Naive thymus-derived CD4-positive, alpha-beta T cell (primary cell): ENCODE measurements around the gene RASAL3. TPM values are rescaled to one million over a fixed set of nuclear protein-coding genes. Genes with fewer than 3 reads are reported as not detected.

Experiments used
- ATAC-seq: fragments of 150-1000 bp; cut with Tn5 transposase; 2 replicates; pipeline ENCODE4 v1.10.0; 2021; ENCODE audit warnings: mild to moderate bottlenecking, moderate library complexity
- CTCF ChIA-PET: fragments of 350-600 bp; sonication (Branson Sonifier 250); formaldehyde crosslinking; loops from one replicate; lab custom pipeline; 2021; ENCODE audit warnings: antibody characterized with exemption; lab: Charles Lee
- POLR2A ChIA-PET: fragments of 350-600 bp; sonication (Branson Sonifier 250); formaldehyde crosslinking; loops from one replicate; lab custom pipeline; 2021; ENCODE audit warnings: antibody characterized with exemption, inconsistent platforms; lab: Charles Lee
- DNase-seq, 9 donors: peaks; one replicate each; pipeline versions ENCODE4 v3.0.0 to v3.0.0-alpha.2; 2020 to 2022; ENCODE audit warnings: mixed read lengths in 1 of 9
- H3K27ac ChIP-seq: one replicate; pipeline ENCODE4 v1.7.0; 2013; ENCODE audit warnings: mild to moderate bottlenecking, low read depth, low read length, moderate library complexity
- H3K27me3 ChIP-seq, 2 donors: one replicate each; pipeline ENCODE4 v1.7.0; 2013; ENCODE audit warnings: low read length in 2 of 2, mild to moderate bottlenecking in 2 of 2, moderate library complexity in 2 of 2; ENCODE audit not compliant: control insufficient read depth in 2 of 2, insufficient read depth in 2 of 2
- H3K36me3 ChIP-seq, 3 experiments: 1 replicate in 2 of 3; 2 replicates in 1 of 3; pipeline ENCODE4 v1.7.0; 2013; ENCODE audit warnings: low read length in 3 of 3, mild to moderate bottlenecking in 3 of 3, moderate library complexity in 1 of 3; ENCODE audit not compliant: insufficient read depth in 3 of 3, control insufficient read depth in 2 of 3
- H3K4me1 ChIP-seq, 2 donors: one replicate each; pipeline ENCODE4 v1.7.0; 2013; ENCODE audit warnings: low read length in 2 of 2, mild to moderate bottlenecking in 2 of 2, moderate library complexity in 1 of 2; ENCODE audit not compliant: control insufficient read depth in 2 of 2, insufficient read depth in 2 of 2
- H3K4me3 ChIP-seq: 2 replicates; pipeline ENCODE4 v1.7.0; 2013; ENCODE audit warnings: mild to moderate bottlenecking, low read length
- H3K9me3 ChIP-seq, 3 experiments: 1 replicate in 2 of 3; 2 replicates in 1 of 3; pipeline ENCODE4 v1.7.0; 2013; ENCODE audit warnings: low read length in 3 of 3; ENCODE audit not compliant: control insufficient read depth in 2 of 3
- H3K27ac Mint-ChIP-seq, 9 donors: one replicate each; pipeline ENCODE4 v1.8.0; 2020 to 2022; ENCODE audit warnings: mixed read lengths in 9 of 9, mild to moderate bottlenecking in 8 of 9, moderate library complexity in 5 of 9, inconsistent platforms in 2 of 9
- H3K27me3 Mint-ChIP-seq, 5 donors: one replicate each; pipeline ENCODE4 v1.8.0; 2021 to 2022; ENCODE audit warnings: mixed read lengths in 5 of 5, mild to moderate bottlenecking in 1 of 5
- H3K36me3 Mint-ChIP-seq, 5 donors: one replicate each; pipeline ENCODE4 v1.8.0; 2020 to 2022; ENCODE audit warnings: mixed read lengths in 5 of 5, mild to moderate bottlenecking in 3 of 5, inconsistent platforms in 1 of 5
- H3K4me1 Mint-ChIP-seq, 7 donors: one replicate each; pipeline ENCODE4 v1.8.0; 2020 to 2022; ENCODE audit warnings: mixed read lengths in 7 of 7, mild to moderate bottlenecking in 3 of 7, inconsistent platforms in 1 of 7
- H3K4me3 Mint-ChIP-seq, 10 donors: one replicate each; pipeline ENCODE4 v1.8.0; 2020 to 2022; ENCODE audit warnings: mild to moderate bottlenecking in 10 of 10, mixed read lengths in 10 of 10, moderate library complexity in 6 of 10, inconsistent platforms in 2 of 10
- H3K9me3 Mint-ChIP-seq, 11 donors: one replicate each; pipeline ENCODE4 v1.8.0; 2020 to 2022; ENCODE audit warnings: mixed read lengths in 11 of 11, mild to moderate bottlenecking in 4 of 11, inconsistent platforms in 1 of 11, moderate library complexity in 1 of 11
- intact Hi-C, 2 donors: fragments of 100-400 bp; cut with micrococcal nuclease; formaldehyde crosslinking; loops; one replicate each; pipeline ENCODE4 v1.15.1; 2023
- polyA plus RNA-seq, 2 donors: library from polyadenylated mRNA; unstranded; fragments of 300-500 nt; fragmentation: Illumina TruSeq; gene quantifications; one replicate each; pipeline ENCODE4 v1.2.3, GENCODE V29; 2021
- total RNA-seq, 6 experiments: library from RNA in 5 of 6; stranded (reverse) in 5 of 6; gene quantifications; 1 replicate in 5 of 6; 2 replicates in 1 of 6; pipeline ENCODE4 v1.2.3 and lab custom pipeline; 2021 to 2026

Gene RASAL3
- total and polyA plus RNA-seq, 7 experiments from 2014 or later, result 38.5 to 214 (median 148) TPM

- peaks cover 12 to 52% (median 21%) of the 10 kb centered on the region in 5 donors for H3K36me3 Mint-ChIP-seq
- peak in 1 of 9 donors; percentile 42 for DNase-seq
- H3K27me3 Mint-ChIP-seq, result no peaks in the 10 kb centered on the region
- H3K4me3 Mint-ChIP-seq, result no peak overlapping the region
- ChIA-PET POLR2A (interaction anchor here (0.9 to 8.4 kb wide), 5 partner anchors 11 to 103 kb away, joined by 3 to 101 read pairs (median 10); partner anchors contain the start of genes AKAP8L and RASAL3), CTCF (interaction anchor here (1.0 to 1.6 kb wide), 2 partner anchors 33 to 103 kb away, joined by 6 read pairs; partner anchors contain the start of gene AKAP8L)
- H3K4me3 ChIP-seq, result no peak overlapping the region
- no peak for ATAC-seq
- peaks cover 16 to 60% (median 25%) of the 10 kb centered on the region in 3 experiments for H3K36me3 ChIP-seq
- intact Hi-C loops, result loop anchor here in 1 of 2 donors (1.0 to 2.0 kb wide), 2 partner anchors 14 to 33 kb away; no protein-coding TSS in a partner anchor
- H3K9me3 Mint-ChIP-seq, result peaks cover 0 to 3% (median 0%) of the 10 kb centered on the region in 11 donors
- H3K4me1 Mint-ChIP-seq, result peaks cover 10 to 42% (median 36%) of the 10 kb centered on the region in 7 donors
- peak overlapping the region; percentile 42 for H3K27ac ChIP-seq
- no peaks in the 10 kb centered on the region for H3K9me3 ChIP-seq
- peaks cover 0 to 5% of the 10 kb centered on the region in 2 donors for H3K4me1 ChIP-seq
- H3K27ac Mint-ChIP-seq, result peak overlapping the region in 7 of 9 donors; percentile 31 to 91 (median 75)
- H3K27me3 ChIP-seq, result no peaks in the 10 kb centered on the region
These were observed 12.0 kb downstream of the RASAL3 start for GRCh38 chr19:15452111-15453047.

- Histone ChIP-seq H3K36me3 (peaks cover 15 to 44% (median 16%) of the 10 kb centered on the region in 3 experiments), H3K9me3 (no peaks in the 10 kb centered on the region), H3K4me1 (peaks cover 0 to 5% of the 10 kb centered on the region in 2 donors), H3K4me3 (no peak overlapping the region), H3K27me3 (no peaks in the 10 kb centered on the region), H3K27ac (peak overlapping the region; percentile 72)
- H3K36me3 Mint-ChIP-seq, result peaks cover 12 to 49% (median 21%) of the 10 kb centered on the region in 5 donors
- ChIA-PET POLR2A (interaction anchor here (0.9 to 8.4 kb wide), 6 partner anchors 13 to 101 kb away, joined by 3 to 101 read pairs (median 5); partner anchors contain the start of genes AKAP8 and RASAL3), CTCF (interaction anchor here (1.3 to 2.2 kb wide), 2 partner anchors 13 to 105 kb away, joined by 4 to 7 read pairs; no protein-coding TSS in a partner anchor)
- H3K27ac Mint-ChIP-seq, result peak overlapping the region; percentile 66 to 96 (median 91)
- H3K4me3 Mint-ChIP-seq, result peak overlapping the region; percentile 57 to 86 (median 81)
- H3K27me3 Mint-ChIP-seq, result no peaks in the 10 kb centered on the region
- DNase-seq (no peak), ATAC-seq (no peak)
- intact Hi-C loops, result loop anchor here in 1 of 2 donors (1.0 kb wide), 3 partner anchors 13 to 31 kb away; no protein-coding TSS in a partner anchor
- H3K9me3 Mint-ChIP-seq, result peaks cover 0 to 3% (median 0%) of the 10 kb centered on the region in 11 donors
- peaks cover 10 to 37% (median 36%) of the 10 kb centered on the region in 7 donors for H3K4me1 Mint-ChIP-seq
These were observed 13.8 kb downstream of the RASAL3 start for GRCh38 chr19:15450528-15450890.

GRCh38 chr19:15449620-15450527 lies 14.5 kb downstream of the RASAL3 start, which contains the start of gene WIZ:
WIZ (minus strand) TSS chr19:15449956; CDS start chr19:15448307, 1,649 bp downstream.
- peaks cover 0 to 5% of the 10 kb centered on the region in 2 donors for H3K4me1 ChIP-seq
- intact Hi-C loops, result loop anchor here (1.0 to 2.0 kb wide), 4 partner anchors 13 to 31 kb away; no protein-coding TSS in a partner anchor
- no peaks in the 10 kb centered on the region for H3K27me3 ChIP-seq
- H3K36me3 Mint-ChIP-seq, result peaks cover 6 to 44% (median 15%) of the 10 kb centered on the region in 5 donors
- no peaks in the 10 kb centered on the region for H3K27me3 Mint-ChIP-seq
- peaks cover 0 to 3% (median 0%) of the 10 kb centered on the region in 11 donors for H3K9me3 Mint-ChIP-seq
- no peaks in the 10 kb centered on the region for H3K9me3 ChIP-seq
- peaks cover 5 to 32% (median 30%) of the 10 kb centered on the region in 7 donors for H3K4me1 Mint-ChIP-seq
- CTCF ChIA-PET, result interaction anchor here (1.3 to 2.2 kb wide), 2 partner anchors 14 to 106 kb away, joined by 4 to 7 read pairs; no protein-coding TSS in a partner anchor
- peak within 1 kb of the TSS; percentile 35 for H3K4me3 ChIP-seq
- H3K36me3 ChIP-seq, result peaks cover 10 to 38% (median 14%) of the 10 kb centered on the region in 3 experiments
- POLR2A ChIA-PET, result interaction anchor here (0.9 to 8.4 kb wide), 7 partner anchors 14 to 102 kb away, joined by 3 to 101 read pairs (median 4); partner anchors contain the start of genes AKAP8 and RASAL3
- DNase-seq, result peak; percentile 74 to 92 (median 86)
- ATAC-seq, result peak; percentile 93
- H3K27ac ChIP-seq, result peak within 1 kb of the TSS; percentile 72
- peak within 1 kb of the TSS; percentile 62 to 86 (median 82) for H3K4me3 Mint-ChIP-seq
- H3K27ac Mint-ChIP-seq, result peak within 1 kb of the TSS; percentile 80 to 96 (median 91)

GRCh38 chr19:15448778-15449619 lies 15.3 kb downstream of the RASAL3 start:
- CTCF ChIA-PET, result no interaction called here
- intact Hi-C loops, result loop anchor here in 1 of 2 donors (2.0 kb wide), 1 partner anchor 16 kb away; no protein-coding TSS in a partner anchor
- H3K27ac ChIP-seq, result peak overlapping the region; percentile 60

More at GRCh38 chr19:15448778-15449619, 15.3 kb downstream of the RASAL3 start:
- Histone ChIP-seq H3K4me1 (peaks cover 0 to 5% of the 10 kb centered on the region in 2 donors), H3K9me3 (no peaks in the 10 kb centered on the region), H3K4me3 (peak overlapping the region; percentile 35), H3K36me3 (peaks cover 2 to 29% (median 7%) of the 10 kb centered on the region in 3 experiments), H3K27me3 (no peaks in the 10 kb centered on the region)
- peaks cover 0 to 28% (median 26%) of the 10 kb centered on the region in 7 donors for H3K4me1 Mint-ChIP-seq
- POLR2A ChIA-PET, result interaction anchor here (1.1 to 8.4 kb wide), 7 partner anchors 13 to 102 kb away, joined by 3 to 101 read pairs (median 5); partner anchors contain the start of genes AKAP8 and RASAL3
- H3K36me3 Mint-ChIP-seq, result peaks cover 4 to 36% (median 11%) of the 10 kb centered on the region in 5 donors
- H3K4me3 Mint-ChIP-seq, result peak overlapping the region; percentile 62 to 85 (median 72)
- ATAC-seq, result no peak
- peak overlapping the region; percentile 66 to 88 (median 81) for H3K27ac Mint-ChIP-seq
- DNase-seq, result no peak
- H3K27me3 Mint-ChIP-seq, result no peaks in the 10 kb centered on the region
- peaks cover 0 to 3% (median 0%) of the 10 kb centered on the region in 11 donors for H3K9me3 Mint-ChIP-seq
